Liver (tissue), 4 donors: Measurements from ENCODE around the gene RHOD. TPM values are rescaled to one million over a fixed set of nuclear protein-coding genes. Genes with fewer than 3 reads are reported as not detected.

Source experiments
- polyA plus RNA-seq, 2 donors: library from polyadenylated mRNA; stranded (reverse) in 1 of 2; unstranded in 1 of 2; fragments of 200-250 nt in 1 of 2; fragments of >200 nt in 1 of 2; fragmentation: Nextera tagmentation in 1 of 2; extraction: Ambion mirVana in 1 of 2; gene quantifications; one replicate each; pipeline versions ENCODE4 v1.2.1 to v1.2.3, GENCODE V29; 2013 to 2015
- total RNA-seq, 2 donors: library from RNA; depleted of rRNA; stranded (reverse); fragments of >200 nt; gene quantifications; one replicate each; pipeline ENCODE4 v1.2.3, GENCODE V29; 2014
- donor health status: healthy.
- donor health status: healthy.
- donor health status: healthy.

Gene RHOD
- total and polyA plus RNA-seq, 4 donors = 7.8 to 50.7 (median 33.2) TPM

Other genes with a start within 250 kb of the RHOD start
- 1 to 10 TPM; 3.0 to 7.7 TPM for gene RCE1, start 213.4 kb upstream of the RHOD start, total RNA-seq
- gene RCE1, start 213.4 kb upstream of the RHOD start, polyA plus RNA-seq = 1 to 10 TPM; 2.9 to 3.4 TPM
- 1 to 10 TPM in 1 of 2 donors, under 1 TPM in 1; 0.75 to 3.4 TPM for gene LRFN4, start 199.8 kb upstream of the RHOD start, total RNA-seq
- gene LRFN4, start 199.8 kb upstream of the RHOD start, polyA plus RNA-seq = 1 to 10 TPM in 1 of 2 donors, not detected in 1; 1.5 TPM
- gene PC, start 98.5 kb upstream of the RHOD start, total RNA-seq = 100 to 1,000 TPM; 144 to 384 TPM
- 100 to 1,000 TPM; 209 to 583 TPM for gene PC, start 98.5 kb upstream of the RHOD start, polyA plus RNA-seq
- gene C11orf86, start 81.5 kb upstream of the RHOD start, total RNA-seq = not detected
- gene C11orf86, start 81.5 kb upstream of the RHOD start, polyA plus RNA-seq = under 1 TPM in 1 of 2 donors, not detected in 1; 0.18 TPM
- 1 to 10 TPM; 1.0 to 1.8 TPM for gene SYT12, start 33.7 kb upstream of the RHOD start, total RNA-seq
- gene SYT12, start 33.7 kb upstream of the RHOD start, polyA plus RNA-seq = 10 to 100 TPM in 1 of 2 donors, under 1 TPM in 1; 0.47 to 12.1 TPM
- gene KDM2A, start 62.4 kb downstream of the RHOD start, total RNA-seq = 10 to 100 TPM; 25.2 to 44.9 TPM
- gene KDM2A, start 62.4 kb downstream of the RHOD start, polyA plus RNA-seq = 10 to 100 TPM in 1 of 2 donors, 1 to 10 TPM in 1; 8.3 to 19.6 TPM
- 10 to 100 TPM; 35.0 to 41.4 TPM for gene GRK2, start 209.6 kb downstream of the RHOD start, total RNA-seq
- gene GRK2, start 209.6 kb downstream of the RHOD start, polyA plus RNA-seq = 10 to 100 TPM; 13.4 to 28.4 TPM
- 10 to 100 TPM in 1 of 2 donors, 1 to 10 TPM in 1; 5.6 to 15.0 TPM for gene ANKRD13D, start 232.5 kb downstream of the RHOD start, total RNA-seq
- gene ANKRD13D, start 232.5 kb downstream of the RHOD start, polyA plus RNA-seq = 1 to 10 TPM; 5.5 to 6.1 TPM
- 10 to 100 TPM in 1 of 2 donors, 1 to 10 TPM in 1; 4.8 to 10.4 TPM for gene SSH3, start 246.7 kb downstream of the RHOD start, total RNA-seq
- 1 to 10 TPM; 7.6 to 8.7 TPM for gene SSH3, start 246.7 kb downstream of the RHOD start, polyA plus RNA-seq